G401.6 (cell line): Measurements from ENCODE around the gene GGT6.

Experiments used
- FAIRE-seq: peaks from 2 replicates; lab custom pipeline; 2012; peaks lifted over from hg19 to GRCh38; lab: Jason Lieb, UNC

GGT6 gene

DNA sequence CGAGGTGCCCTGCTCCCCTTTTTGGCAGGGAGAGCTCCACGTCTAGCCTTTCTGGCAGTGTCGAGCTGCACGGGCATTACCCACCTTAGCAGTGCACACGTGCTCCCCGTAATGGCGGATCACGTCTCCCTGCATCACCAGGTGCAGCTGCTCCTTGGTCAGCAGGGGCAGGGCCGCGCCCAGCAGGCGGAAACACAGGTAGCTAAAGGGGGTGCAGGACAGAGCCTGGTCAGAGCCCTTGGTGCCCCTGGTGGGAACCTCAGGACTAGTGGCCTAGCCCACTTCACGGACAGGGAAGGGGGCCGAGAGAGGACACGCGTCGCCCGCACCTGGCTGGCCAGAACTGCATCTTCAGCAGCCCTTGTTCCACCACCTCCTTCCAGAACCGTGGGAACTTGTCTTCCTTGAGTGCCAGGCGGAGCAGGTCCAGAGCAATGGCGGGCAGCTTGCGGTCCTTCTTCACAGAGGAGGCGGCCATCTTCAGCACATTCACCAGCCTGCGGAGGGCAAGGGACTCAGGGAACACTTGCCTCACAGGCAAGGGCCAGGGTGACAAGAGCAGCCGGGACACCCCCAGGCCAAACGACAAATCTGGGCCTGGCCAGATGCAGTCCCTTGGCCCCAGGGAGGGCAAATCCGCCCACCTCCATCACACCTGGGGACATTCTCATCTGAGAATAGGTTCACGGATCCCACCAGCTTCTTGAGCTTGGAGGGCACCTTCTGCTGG lies 8.4 kb downstream of the GGT6 start:
- no peak for FAIRE-seq

DNA sequence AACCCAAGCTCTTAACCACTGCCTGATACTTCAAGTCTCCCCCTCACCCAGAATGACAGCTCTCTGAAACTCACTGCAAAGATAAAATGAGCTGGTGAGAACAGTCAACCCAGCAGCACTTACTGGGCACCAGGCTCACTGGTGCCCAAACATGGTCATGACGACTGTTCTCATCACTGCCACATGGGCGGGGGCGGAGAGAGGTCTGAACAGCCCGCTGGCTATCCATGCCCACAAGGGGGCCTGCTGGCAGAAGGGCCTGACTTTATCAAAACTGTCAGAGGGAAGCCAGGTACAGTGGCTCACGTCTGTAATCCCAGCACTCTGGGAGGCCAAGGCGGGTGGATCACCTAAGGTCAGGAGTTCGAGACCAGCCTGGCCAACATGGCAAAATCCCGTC lies 9.2 kb downstream of the GGT6 start:
- FAIRE-seq = no peak

DNA sequence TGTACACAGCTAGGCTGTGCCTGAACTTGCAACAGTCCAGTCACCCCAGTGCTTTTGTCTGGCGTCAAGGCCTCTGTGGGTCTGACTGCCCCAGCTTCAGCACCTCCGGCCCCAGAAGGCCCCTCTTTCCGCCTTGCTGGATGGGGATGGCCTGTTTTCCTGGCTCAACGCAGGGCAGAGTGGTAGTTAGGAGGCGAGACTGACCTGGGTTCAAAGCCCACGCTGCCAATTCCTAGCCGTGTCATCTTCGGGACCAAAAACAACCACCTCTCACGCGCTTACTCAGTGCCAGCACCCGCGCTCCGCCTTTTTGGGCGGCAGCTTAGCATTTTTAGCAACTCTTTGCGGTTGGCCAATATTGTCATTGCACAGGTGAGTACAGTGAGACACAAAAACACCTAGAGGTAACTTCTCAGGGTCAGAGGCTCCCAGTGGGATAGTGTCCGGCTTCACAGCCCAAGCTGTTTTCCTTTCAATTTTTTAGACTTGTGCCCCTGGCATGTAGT lies 9.8 kb downstream of the GGT6 start:
- FAIRE-seq = no peak

DNA sequence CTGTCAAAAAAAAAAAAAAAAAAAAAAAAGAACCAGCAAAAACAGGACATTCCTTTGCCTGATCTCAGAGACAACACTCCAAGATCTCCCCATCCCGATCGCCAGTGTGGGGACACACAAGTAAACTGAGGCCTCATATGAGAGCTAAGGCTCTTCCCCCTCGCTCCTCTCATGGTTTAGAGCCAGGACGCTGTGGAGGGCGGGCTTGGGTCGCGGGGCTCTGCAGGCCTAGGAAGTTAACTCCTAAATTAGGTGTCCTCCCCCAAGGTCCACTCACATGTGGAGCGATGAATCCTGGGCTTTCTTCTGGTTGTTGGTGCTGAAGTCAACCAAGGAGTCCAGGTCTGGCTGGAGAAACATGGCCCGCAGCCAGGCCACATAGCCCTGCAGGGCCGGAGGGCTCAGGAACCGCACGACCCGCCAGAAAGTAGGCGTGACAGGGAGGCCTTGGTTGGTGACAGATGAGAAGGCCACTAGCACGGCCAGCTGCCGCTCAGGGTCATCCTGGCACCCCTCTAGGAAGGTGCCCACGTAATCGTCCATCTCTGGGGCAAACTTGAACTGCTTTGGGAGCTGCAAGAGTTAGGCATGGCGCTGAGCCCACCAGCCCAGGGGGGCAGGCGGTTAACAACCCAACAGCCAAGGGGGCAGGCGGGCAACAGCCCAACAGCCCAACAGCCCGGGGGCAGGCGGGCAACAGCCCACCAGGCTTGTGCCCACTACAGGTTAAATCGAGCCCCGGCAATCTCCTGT lies 10.4 kb downstream of the GGT6 start:
- FAIRE-seq = no peak

DNA sequence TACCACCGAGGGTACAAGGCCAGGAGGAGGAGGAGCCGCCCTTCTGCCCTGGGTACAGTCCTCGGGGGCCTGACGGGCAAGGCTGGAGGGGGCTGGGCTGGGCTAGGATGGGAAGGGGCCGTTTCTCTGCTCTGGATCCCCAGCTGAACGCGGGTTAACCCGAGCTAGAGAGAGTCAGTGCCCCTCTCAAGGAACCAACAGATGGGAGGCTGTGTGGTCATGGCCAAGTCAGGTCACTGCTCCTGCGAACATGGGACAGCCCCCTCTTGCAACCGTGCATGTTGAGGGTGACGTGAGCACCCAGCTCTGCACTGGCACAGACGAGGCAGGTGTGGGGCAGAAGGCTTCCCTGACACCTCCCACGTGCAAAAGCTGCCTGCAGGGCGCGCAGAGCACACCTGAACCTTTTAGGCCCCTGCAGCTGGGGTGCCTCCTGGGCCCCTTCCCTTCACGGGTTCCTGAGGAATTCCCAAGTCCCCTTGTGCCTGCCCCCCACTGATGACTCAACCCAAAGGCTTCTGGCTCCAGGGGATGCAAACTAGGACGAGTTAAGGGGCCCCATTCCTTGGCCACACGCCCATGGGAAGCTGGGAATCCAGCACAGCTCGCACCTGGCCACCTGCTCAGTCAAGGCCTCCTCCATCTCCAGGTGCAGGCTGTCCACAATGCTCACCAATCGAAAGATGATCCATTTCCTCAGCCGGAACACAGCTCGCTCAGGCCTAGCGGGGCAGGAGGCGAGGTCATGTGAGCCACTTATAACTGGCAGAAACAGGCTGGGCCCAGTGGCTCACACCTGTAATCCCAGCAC lies 11.5 kb downstream of the GGT6 start:
- no peak for FAIRE-seq

DNA sequence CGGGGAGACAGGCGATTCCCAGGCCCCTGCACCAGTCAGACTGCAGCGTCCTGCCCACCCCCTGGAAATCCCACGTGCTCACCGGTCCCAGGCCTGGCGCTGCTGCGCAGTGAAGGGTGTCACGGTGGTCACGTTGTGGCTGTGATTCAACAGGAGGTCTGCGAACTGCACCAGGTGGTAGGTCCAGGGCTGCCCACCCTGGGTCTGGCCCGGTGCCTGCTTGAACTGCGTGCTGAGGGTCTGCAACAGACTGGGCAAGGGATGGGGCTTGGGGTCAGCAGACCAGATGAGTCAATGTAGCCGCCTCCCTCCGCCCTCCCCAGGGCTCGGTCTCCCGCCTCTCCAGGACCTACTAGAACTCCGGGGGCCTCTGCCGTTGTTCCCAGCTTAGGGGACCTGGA lies 12.3 kb downstream of the GGT6 start:
- FAIRE-seq = no peak

DNA sequence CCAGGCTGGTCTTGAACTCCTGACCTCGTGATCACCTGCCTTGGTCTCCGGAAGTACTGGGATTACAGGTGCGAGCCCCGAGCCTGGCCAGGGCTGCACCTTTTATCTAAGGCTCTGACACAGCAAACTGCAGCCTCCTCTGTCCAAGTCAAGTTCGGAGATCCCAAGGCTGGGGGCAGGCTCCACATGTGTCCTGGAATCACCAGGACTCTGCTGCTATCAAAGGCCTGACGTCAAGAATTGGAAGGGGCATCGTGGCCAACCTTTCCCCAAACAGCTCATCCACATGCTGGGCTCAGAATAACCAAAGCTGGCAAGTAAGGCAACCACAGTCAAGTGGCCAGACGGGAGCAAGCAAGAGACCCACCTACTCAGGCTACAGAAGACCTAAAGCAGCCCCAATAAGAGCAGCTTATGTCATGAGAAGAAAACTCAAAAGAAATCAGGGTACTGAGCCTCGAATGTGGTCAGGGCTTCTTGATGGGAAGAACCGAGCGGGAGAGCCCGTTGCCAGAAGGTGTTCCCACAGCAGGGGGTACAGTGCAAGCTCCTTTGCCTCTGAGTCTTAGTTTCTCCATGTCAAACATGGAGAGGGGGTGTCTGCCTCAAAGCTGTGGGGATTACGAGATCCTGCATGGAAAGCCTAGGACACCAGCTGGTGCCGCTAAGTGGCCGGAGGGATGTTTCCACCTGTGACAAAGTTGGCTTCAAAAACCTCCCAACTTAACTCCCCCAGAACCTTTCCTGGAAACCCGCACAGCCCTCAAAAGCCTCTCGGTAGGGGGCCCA lies 13.1 kb downstream of the GGT6 start:
- FAIRE-seq = no peak

DNA sequence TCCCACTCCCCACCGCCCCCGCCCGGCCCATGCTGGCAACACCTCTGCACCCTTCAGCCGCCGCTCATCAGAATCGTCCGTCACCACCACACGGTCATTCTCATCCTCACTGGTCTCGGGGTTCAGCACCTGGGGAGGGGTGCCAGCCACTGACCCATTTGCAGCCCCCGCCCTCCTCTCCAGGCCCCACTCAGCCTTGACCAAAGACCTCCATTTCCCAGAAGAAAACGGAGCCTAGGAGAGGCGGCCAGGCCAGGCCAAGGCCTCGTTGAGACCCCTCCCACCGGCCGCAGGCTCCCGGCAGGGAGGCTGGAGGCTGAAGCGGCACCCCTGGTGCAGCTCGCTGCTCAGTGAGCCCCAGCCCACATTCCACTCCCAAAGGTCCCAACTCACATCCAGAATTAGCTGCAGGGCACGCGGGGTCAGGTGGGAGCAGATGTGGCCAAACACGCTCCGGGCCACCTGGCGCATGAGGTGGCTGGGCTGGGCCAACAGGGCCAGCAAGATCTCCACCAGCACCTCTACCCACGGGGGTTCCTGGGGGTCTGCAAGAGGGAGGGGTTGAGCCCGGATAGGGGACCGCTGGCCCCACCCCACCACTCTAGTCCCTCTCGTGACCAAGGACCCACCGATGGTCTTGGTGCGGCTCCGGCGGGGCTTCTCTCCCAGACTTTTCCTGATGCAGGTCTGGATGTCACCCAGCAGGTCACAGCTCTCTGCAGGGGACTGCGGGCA lies 15.0 kb downstream of the GGT6 start:
- no peak for FAIRE-seq

DNA sequence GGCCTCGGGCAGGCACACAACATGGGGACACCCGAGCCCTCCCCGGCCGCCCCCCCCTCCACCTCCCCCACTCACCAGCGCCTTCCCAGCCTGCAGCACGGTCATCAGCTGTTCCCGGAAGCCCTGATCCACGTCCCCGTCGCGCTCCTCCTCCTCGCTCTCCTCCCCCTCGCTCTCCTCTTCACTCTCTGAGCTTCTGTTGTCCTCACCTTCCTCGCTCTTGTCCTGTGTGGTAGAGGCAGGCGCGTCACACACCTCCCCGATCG lies 15.5 kb downstream of the GGT6 start:
- FAIRE-seq = no peak

DNA sequence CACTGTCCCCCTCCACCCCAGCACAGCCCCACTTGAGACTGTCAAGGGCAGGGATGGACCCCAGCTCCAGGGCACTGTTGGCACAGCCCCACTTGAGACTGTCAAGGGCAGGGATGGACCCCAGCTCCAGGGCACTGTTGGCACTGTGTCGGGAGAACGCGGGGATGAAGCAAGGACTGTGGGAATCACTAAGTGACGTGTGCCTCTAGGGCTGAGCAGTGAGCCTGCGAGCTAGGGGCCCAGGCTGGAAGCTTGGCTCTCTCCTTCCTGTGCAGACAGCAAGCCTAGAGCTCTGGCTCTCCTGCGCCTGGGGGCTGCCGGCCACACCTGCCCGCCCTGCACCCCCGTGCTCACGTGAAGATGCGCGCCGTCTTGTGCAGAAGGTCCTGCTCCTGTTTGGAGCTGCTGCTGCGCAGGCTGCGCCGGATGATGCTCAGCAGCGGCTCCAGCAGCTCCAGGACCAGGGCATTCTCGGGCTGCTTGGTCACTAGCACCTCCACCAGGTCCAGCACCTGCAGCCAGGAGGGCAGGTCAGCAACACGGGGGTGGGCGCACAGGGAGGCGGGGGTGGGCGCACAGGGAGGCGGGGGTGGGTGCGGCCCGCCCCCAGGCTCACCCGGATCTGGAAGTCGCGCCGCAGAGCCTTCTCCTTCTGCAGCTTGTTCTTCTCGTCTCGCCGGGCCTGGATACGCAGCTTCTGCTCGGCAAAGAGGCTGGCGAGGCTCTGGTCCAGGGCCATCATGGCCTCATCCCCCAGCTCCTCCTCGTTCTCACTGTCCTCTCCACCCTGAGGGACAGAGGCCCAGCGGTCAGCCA lies 16.0 kb downstream of the GGT6 start:
- no peak for FAIRE-seq

DNA sequence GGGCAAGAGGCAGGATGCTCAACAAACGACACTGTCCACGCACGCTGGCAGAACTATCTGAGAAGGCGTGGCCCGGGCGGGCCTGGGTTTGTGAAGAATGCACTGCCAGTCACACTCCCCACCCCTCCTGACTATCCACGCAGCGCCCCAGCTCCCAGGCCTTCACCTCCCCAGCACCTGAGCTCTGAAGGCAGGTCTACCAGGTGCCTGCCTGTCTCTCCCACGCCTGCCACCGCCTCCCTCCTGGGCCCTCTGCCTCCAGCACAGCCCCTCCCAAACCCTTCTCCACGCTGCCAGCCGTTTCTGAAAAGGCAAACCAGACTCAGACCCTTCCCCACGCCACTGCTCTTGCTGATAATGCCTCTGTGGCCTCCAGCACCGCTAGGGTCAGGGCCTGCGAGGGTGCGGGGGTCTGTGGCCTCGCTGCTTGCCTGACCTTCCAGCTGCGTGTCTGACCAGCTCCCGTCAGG lies 16.8 kb downstream of the GGT6 start:
- FAIRE-seq = no peak

DNA sequence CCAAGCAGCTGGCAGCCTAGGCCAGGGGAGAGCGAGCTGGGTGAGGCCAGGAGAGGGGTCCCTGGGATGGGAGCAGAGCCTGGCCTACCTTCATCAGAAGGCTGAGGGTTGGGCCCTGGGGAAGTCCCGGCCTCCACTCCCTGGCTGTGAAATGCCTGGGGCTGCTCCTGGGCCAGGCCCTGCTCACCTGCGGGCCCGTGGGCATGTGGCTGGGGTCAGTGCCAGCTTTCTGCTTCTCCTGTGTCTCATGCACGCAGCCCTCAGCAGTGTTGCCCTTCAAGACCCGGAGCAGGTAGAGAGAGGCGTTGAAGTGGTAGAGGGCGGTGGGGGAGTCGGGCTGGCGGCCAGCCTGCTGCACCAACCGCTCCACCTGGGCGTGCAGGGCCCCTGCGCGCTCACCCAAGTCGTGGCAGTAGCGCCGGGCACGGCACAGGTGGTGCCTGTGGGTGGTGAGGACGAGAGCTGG lies 17.6 kb downstream of the GGT6 start:
- no peak for FAIRE-seq

DNA sequence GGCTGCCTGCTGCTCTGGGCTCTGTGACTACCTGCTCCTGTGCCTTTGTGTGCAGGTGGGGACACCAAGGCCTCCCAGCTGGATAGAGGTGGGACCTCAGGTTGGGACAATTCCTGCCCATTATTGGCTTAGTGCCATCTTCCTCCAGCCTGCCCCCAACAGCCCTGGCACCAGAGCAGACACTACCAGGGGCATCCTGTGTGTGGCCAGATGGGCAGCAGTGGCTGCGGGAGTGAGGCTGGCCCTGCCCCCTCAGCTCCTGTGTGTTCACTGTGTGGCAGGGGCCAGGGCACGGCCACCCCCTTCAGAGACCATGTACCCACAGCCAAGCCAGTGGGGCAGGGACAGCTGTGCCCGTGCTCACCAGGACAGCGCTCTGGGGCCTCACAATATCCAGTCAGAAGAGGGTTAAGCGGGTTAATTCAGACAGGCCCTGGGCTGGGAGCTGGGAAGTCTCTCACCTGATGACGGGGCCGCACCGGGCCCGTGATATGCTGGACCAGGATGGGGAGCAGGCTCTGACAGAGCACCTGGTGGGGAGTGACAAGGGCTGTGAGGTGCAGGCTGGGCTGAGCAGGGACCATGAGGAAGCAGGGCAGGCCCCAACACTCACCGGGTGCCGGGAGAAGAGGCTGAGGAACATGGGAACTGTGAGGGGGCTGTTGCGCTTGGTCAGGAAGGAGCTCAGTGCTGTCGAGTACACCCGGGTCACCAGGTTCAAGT lies 18.2 kb downstream of the GGT6 start:
- FAIRE-seq = no peak

DNA sequence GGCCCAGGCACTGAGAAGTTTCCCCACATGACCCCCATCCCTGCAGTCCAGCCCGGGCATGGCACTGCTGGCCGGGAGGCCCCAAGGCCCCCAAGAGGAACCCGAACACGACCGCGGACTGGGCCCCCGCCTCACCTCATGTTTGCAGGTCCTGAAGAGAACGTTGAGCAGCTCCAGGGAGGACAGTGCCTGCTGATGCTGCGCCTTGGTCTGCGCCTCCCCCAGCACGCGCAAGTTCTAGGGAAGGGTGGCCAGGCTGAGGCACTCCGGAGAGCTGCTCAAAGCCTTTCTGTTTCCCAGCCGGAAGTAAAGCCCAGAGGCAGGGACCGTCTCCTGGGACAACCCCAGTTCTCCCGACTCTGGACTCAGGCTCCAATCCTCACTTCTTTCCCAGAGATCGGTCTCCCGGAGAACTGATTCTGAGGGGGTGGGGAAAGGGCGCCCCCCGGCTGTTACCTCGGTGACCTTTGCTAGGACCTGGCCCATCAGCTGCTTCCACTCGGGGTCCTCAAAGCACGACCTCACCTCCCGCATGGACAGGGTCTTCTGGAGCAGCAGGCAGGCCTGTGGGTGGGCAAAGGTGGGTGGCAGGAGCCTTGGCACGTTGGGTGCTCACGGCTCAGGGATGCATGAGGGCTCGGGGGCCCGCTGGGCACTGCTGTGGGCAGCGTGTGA lies 18.9 kb downstream of the GGT6 start:
- FAIRE-seq = no peak

DNA sequence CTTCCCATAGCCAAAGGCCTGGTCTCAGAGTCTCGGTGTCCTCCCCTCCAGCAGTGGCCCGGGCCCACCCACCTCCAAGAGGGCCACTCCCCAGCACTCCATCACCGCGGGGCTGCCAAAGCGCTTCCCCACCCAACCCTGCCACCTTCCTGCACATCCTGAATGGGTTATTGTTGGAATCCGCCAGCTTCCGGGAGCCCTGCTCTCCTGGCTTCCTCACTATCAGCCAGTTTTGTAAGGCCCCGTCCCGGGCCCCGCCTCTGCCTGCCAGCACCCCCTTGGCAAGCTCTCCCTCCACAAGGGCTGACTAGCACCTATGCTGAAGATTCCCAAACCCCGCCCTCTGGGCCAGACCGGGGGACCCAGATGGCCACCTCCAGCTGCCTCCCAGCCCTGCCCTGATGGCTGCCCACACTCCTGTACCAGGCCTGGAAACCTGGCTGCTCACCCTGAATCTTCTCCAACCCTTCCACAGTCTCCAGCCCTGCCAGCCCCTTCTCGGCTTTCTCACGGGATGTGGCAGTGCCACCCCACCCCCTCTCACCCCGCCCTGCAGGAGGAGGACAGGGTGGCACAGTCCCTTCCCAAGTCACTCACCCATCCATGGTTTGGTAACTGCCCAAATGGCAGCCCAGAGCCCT lies 19.6 kb downstream of the GGT6 start:
- no peak for FAIRE-seq

DNA sequence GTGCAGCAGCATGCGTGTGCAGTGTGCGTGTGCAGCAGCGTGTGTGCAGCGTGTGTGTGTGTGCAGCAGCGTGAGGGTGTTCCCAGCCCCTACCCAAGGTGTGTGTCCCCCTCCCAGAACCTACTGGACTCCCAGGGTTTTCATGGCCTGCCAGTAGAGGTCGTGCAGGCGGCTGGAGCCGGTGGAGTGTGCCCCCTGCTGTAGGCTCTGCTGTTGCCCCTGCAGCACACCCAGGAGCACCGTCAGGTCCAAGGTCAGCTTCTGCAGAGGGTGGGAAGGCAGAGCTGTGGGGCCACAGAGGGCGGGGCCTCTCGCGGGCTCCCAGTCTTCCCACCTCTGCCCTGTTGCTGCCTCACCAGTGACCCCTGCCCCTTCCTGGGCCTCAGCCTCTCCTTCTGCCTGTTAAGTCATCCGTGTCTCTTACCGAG lies 20.1 kb downstream of the GGT6 start:
- FAIRE-seq = no peak

DNA sequence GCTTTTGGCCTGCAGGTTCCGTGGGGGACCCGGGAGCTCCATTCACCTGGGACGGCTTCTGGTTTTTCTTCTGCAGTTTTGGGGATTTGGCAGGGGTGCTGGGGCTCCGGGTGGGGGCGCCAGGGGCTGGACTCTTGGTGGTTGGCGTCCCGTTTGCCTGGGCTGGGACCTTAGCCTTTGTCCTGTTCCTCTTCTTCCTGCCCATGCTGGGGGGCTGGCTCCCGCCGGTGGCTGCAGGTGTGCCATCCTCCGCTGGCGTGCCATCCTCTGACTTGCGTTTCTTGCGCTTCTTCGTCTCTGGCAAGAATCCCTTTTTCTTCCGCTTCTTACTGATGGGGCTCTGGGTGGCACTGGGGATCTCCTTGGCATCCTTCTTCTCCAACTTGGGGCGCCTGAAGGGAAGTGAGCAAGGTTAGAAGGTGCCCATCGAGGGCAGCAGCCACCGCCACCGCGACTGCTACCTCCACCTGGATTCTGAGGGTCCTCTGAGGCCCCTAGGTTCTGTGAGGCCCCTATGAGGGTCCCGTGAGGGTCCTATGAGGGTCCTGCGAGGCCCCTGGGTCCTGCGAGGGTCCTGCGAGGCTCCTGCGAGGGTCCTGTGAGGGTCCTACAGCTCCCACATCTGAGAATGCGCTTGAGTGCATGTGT lies 20.7 kb downstream of the GGT6 start:
- FAIRE-seq = no peak

DNA sequence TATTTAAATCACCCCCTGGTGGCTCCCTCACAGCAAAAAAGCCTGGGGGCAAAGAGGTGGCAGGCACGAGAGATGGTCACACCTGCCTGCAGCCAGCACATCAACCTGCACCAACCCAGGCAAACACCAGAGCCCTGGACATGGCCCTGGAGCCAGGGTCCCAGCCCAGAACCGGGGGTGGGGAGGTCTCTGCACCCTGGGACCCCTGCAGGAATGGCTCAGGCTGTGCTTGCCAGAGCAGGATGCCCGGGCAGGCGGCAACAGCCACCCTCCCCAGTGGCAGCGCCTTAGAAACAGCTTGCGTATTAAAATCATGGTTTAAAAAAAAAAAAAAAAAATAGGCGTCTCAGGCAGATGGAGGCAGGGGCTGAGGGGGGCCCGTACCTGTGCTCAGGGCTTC lies 21.4 kb downstream of the GGT6 start:
- no peak for FAIRE-seq
